K562 (cell line): ENCODE measurements around the gene SOX18.

ENCODE experiments used
- ATF4 ChIP-seq: fragments of 450-650 bp; formaldehyde crosslinking; IDR thresholded peaks from 2 replicates; pipeline ENCODE4 v1.4.0; 2022; ENCODE audit warnings: mild to moderate bottlenecking, moderate library complexity
- BHLHE40 ChIP-seq: IDR thresholded peaks from 2 replicates; pipeline ENCODE4 v1.6.1; 2011; ENCODE audit warnings: low read length, improper control_type of control experiment
- BRCA1 ChIP-seq, 2 experiments: fragments of 450-650 bp in 1 of 2; sonication (generic) in 1 of 2; formaldehyde crosslinking in 1 of 2; IDR thresholded peaks; 2 replicates each; pipeline versions ENCODE4 v1.5.0 to v1.6.1; 2017 to 2020; ENCODE audit warnings: mild to moderate bottlenecking in 1 of 2, missing genetic modification reagents in 1 of 2
- CEBPZ ChIP-seq: fragments of 150-350 bp; IDR thresholded peaks from 2 replicates; pipeline ENCODE4 v1.6.1; 2014; ENCODE audit warnings: low read depth, mild to moderate bottlenecking, low read length, borderline replicate concordance
- IRF2 ChIP-seq: sonication (generic); formaldehyde crosslinking; IDR thresholded peaks from 2 replicates; pipeline ENCODE4 v1.8.1; 2022; ENCODE audit warnings: mild to moderate bottlenecking, missing genetic modification reagents
- KDM1A ChIP-seq, 2 experiments: fragments of 450-650 bp; IDR thresholded peaks; 2 replicates each; pipeline ENCODE4 v1.6.1; 2016; ENCODE audit warnings: mild to moderate bottlenecking in 2 of 2
- TRIM24 ChIP-seq, 2 experiments: fragments of 450-650 bp; IDR thresholded peaks; 2 replicates each; pipeline ENCODE4 v1.6.1; 2016
- ZBTB1 ChIP-seq: sonication (generic); formaldehyde crosslinking; IDR thresholded peaks from 2 replicates; pipeline ENCODE4 v1.8.1; 2023; ENCODE audit warnings: missing genetic modification reagents, low read depth, mild to moderate bottlenecking, borderline replicate concordance
- ZNF232 ChIP-seq: sonication (generic); formaldehyde crosslinking; IDR thresholded peaks from 2 replicates; pipeline ENCODE4 v1.8.0; 2022; ENCODE audit warnings: mild to moderate bottlenecking, missing genetic modification reagents
- ZNF384 ChIP-seq: IDR thresholded peaks from 2 replicates; pipeline ENCODE4 v1.6.1; 2012; ENCODE audit warnings: low read depth, low read length, improper control_type of control experiment
- TF ChIP-seq, protein P1 (sequence below), 3 experiments: IDR thresholded peaks in 2 of 3; conservative IDR thresholded peaks in 1 of 3; 2 replicates each; pipeline ENCODE4 v1.5.1; 2011 to 2012; ENCODE audit warnings: low read length in 3 of 3, mild to moderate bottlenecking in 3 of 3, control low read depth in 2 of 3, improper control_type of control experiment in 1 of 3, inconsistent platforms in 1 of 3, low read depth in 1 of 3, mixed read lengths in 1 of 3, moderate library complexity in 1 of 3; ENCODE audit not compliant: insufficient read depth in 2 of 3
- TF ChIP-seq, protein P2 (sequence below), 2 experiments: fragments of 450-650 bp in 1 of 2; sonication (generic) in 1 of 2; formaldehyde crosslinking in 1 of 2; IDR thresholded peaks; 2 replicates each; pipeline versions ENCODE4 v1.7.1 to v1.9.0; 2016 to 2022; ENCODE audit warnings: inconsistent platforms in 1 of 2, mild to moderate bottlenecking in 1 of 2, missing genetic modification reagents in 1 of 2
- TF ChIP-seq, protein P3 (sequence below): fragments of 450-650 bp; IDR thresholded peaks from 2 replicates; pipeline ENCODE4 v1.6.1; 2016; ENCODE audit warnings: missing biosample characterization, missing genetic modification characterization

GRCh38 chr20:64090165-64090564 is 40.7 kb upstream of the SOX18 start:
- TF ChIP-seq, protein P1, sequence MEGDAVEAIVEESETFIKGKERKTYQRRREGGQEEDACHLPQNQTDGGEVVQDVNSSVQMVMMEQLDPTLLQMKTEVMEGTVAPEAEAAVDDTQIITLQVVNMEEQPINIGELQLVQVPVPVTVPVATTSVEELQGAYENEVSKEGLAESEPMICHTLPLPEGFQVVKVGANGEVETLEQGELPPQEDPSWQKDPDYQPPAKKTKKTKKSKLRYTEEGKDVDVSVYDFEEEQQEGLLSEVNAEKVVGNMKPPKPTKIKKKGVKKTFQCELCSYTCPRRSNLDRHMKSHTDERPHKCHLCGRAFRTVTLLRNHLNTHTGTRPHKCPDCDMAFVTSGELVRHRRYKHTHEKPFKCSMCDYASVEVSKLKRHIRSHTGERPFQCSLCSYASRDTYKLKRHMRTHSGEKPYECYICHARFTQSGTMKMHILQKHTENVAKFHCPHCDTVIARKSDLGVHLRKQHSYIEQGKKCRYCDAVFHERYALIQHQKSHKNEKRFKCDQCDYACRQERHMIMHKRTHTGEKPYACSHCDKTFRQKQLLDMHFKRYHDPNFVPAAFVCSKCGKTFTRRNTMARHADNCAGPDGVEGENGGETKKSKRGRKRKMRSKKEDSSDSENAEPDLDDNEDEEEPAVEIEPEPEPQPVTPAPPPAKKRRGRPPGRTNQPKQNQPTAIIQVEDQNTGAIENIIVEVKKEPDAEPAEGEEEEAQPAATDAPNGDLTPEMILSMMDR (IDR thresholded peaks at IDR 0.05 in 2 of 3, conservative IDR thresholded peaks at IDR 0.05 in 1 of 3; ENCODE audit: insufficient read depth in 2 of 3, low read depth in 1 of 3, low read length in 3 of 3) = no peak
- TF ChIP-seq, protein P2, sequence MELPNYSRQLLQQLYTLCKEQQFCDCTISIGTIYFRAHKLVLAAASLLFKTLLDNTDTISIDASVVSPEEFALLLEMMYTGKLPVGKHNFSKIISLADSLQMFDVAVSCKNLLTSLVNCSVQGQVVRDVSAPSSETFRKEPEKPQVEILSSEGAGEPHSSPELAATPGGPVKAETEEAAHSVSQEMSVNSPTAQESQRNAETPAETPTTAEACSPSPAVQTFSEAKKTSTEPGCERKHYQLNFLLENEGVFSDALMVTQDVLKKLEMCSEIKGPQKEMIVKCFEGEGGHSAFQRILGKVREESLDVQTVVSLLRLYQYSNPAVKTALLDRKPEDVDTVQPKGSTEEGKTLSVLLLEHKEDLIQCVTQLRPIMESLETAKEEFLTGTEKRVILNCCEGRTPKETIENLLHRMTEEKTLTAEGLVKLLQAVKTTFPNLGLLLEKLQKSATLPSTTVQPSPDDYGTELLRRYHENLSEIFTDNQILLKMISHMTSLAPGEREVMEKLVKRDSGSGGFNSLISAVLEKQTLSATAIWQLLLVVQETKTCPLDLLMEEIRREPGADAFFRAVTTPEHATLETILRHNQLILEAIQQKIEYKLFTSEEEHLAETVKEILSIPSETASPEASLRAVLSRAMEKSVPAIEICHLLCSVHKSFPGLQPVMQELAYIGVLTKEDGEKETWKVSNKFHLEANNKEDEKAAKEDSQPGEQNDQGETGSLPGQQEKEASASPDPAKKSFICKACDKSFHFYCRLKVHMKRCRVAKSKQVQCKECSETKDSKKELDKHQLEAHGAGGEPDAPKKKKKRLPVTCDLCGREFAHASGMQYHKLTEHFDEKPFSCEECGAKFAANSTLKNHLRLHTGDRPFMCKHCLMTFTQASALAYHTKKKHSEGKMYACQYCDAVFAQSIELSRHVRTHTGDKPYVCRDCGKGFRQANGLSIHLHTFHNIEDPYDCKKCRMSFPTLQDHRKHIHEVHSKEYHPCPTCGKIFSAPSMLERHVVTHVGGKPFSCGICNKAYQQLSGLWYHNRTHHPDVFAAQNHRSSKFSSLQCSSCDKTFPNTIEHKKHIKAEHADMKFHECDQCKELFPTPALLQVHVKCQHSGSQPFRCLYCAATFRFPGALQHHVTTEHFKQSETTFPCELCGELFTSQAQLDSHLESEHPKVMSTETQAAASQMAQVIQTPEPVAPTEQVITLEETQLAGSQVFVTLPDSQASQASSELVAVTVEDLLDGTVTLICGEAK (IDR thresholded peaks at IDR 0.05) = no peak
- TF ChIP-seq, protein P2 (CRISPR knock-in tag; IDR thresholded peaks at IDR 0.05) = no peak
- TF ChIP-seq ATF4 = no peak
- no peak for TF ChIP-seq IRF2 (CRISPR knock-in tag)
- no peak for TF ChIP-seq TRIM24 (IDR thresholded peaks at IDR 0.05)
- no peak for TF ChIP-seq ZNF384
- peak; percentile 81 to 84 for TF ChIP-seq KDM1A (IDR thresholded peaks at IDR 0.05)
- TF ChIP-seq, protein P3, sequence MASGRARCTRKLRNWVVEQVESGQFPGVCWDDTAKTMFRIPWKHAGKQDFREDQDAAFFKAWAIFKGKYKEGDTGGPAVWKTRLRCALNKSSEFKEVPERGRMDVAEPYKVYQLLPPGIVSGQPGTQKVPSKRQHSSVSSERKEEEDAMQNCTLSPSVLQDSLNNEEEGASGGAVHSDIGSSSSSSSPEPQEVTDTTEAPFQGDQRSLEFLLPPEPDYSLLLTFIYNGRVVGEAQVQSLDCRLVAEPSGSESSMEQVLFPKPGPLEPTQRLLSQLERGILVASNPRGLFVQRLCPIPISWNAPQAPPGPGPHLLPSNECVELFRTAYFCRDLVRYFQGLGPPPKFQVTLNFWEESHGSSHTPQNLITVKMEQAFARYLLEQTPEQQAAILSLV (tag) = no peak
- TF ChIP-seq ZNF232 = no peak
- no peak for TF ChIP-seq BHLHE40
- no peak for TF ChIP-seq CEBPZ
- TF ChIP-seq ZBTB1 (CRISPR knock-in tag) = no peak
- no peak for TF ChIP-seq BRCA1 (IDR thresholded peaks at IDR 0.05)
- no peak for TF ChIP-seq BRCA1 (CRISPR knock-in tag; IDR thresholded peaks at IDR 0.05)
